Osteoblast (primary cell): ENCODE measurements around the gene ODF2. TPM values are rescaled to one million over a fixed set of nuclear protein-coding genes. Genes with fewer than 3 reads are reported as not detected.

Source experiments
- DNase-seq: peaks from one replicate; pipeline ENCODE4 v3.0.0; 2011; ENCODE audit warnings: low spot score, mixed read lengths; ENCODE audit not compliant: insufficient read length; ENCODE audit errors: missing footprints
- H2AFZ ChIP-seq: 2 replicates; pipeline ENCODE4 v1.6.0; 2011; ENCODE audit warnings: mild to moderate bottlenecking, low read length
- H3K27ac ChIP-seq: 2 replicates; pipeline ENCODE4 v1.5.1; 2011; ENCODE audit warnings: mild to moderate bottlenecking, low read depth, low read length, moderate library complexity
- H3K27me3 ChIP-seq: 2 replicates; pipeline ENCODE4 v1.6.0; 2012; ENCODE audit warnings: mild to moderate bottlenecking, control low read depth, inconsistent platforms, low read length, moderate library complexity; ENCODE audit not compliant: insufficient read depth
- H3K36me3 ChIP-seq: 2 replicates; pipeline ENCODE4 v1.5.1; 2011; ENCODE audit warnings: mild to moderate bottlenecking, low read length, control low read depth, moderate library complexity; ENCODE audit not compliant: insufficient read depth
- H3K4me1 ChIP-seq: 2 replicates; pipeline ENCODE4 v1.5.1; 2011; ENCODE audit warnings: mild to moderate bottlenecking, low read length, control low read depth, moderate library complexity; ENCODE audit not compliant: insufficient read depth
- H3K4me2 ChIP-seq: 2 replicates; pipeline ENCODE4 v1.6.0; 2011; ENCODE audit warnings: mild to moderate bottlenecking, low read length; ENCODE audit not compliant: insufficient read depth
- H3K4me3 ChIP-seq: fragments of 200-600 bp; sonication (generic); 3 replicates; pipeline ENCODE4 v1.5.1; 2012; ENCODE audit warnings: mild to moderate bottlenecking, low read length, inconsistent platforms; ENCODE audit not compliant: insufficient read depth
- H3K79me2 ChIP-seq: 2 replicates; pipeline ENCODE4 v1.6.0; 2012; ENCODE audit warnings: mild to moderate bottlenecking, low read length, control low read depth, inconsistent platforms; ENCODE audit not compliant: insufficient read depth
- H3K9me3 ChIP-seq: 2 replicates; pipeline ENCODE4 v1.5.1; 2011; ENCODE audit warnings: low read depth, low read length, control low read depth
- H4K20me1 ChIP-seq: 2 replicates; pipeline ENCODE4 v1.6.0; 2012; ENCODE audit warnings: mild to moderate bottlenecking, low read length, control low read depth; ENCODE audit not compliant: insufficient read depth
- CTCF ChIP-seq: IDR thresholded peaks from 2 replicates; pipeline ENCODE4 v1.5.1; 2011; ENCODE audit warnings: mild to moderate bottlenecking, low read depth, low read length, moderate library complexity; ENCODE audit errors: extremely low read depth
- total RNA-seq: library from RNA; depleted of rRNA; stranded (reverse); fragments of >200 nt; gene quantifications from 2 replicates; pipeline ENCODE4 v1.2.3, GENCODE V29; 2012

The ODF2 gene
- total RNA-seq, 1 donor: 26.4 TPM

DNA sequence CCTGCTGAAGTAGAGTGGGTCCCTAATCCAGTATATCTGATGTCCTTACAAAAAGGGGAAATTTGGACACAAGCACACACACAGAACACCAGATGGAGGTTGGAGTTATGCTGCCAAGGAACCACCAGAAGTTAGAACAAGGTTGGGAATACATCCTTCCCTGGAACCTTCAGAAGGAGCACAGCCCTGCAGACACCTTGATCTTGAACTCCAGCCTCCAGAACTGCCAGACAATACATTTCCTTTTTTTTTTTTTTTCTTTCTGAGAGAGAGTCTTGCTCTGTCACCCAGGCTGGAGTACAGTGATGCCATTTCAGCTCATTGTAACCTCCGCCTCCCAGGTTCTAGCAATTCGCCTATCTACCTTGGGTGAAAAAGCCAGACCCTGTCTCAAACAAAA lies 7.1 kb upstream of the ODF2 start:
- no peak overlapping the region for H3K4me2 ChIP-seq
- DNase-seq: no peak
- no peaks in the 10 kb centered on the region for H3K36me3 ChIP-seq
- H3K27me3 ChIP-seq: no peaks in the 10 kb centered on the region
- H4K20me1 ChIP-seq: no peaks in the 10 kb centered on the region
- TF ChIP-seq CTCF: no peak
- H3K4me3 ChIP-seq: no peak overlapping the region
- H3K79me2 ChIP-seq: no peaks in the 10 kb centered on the region
- H3K4me1 ChIP-seq: no peaks in the 10 kb centered on the region
- H3K27ac ChIP-seq: no peak overlapping the region
- H2AFZ ChIP-seq: no peak overlapping the region
- H3K9me3 ChIP-seq: no peaks in the 10 kb centered on the region

GRCh38 chr9:128454991-128455390 lies 815 bp upstream of the ODF2 start:
- Histone ChIP-seq H3K27me3 (no peaks in the 10 kb centered on the region), H3K4me3 (no peak overlapping the region), H2AFZ (peak overlapping the region; percentile 79), H3K4me1 (peaks cover 6% of the 10 kb centered on the region), H3K27ac (no peak overlapping the region), H3K36me3 (peaks cover 8% of the 10 kb centered on the region), H3K4me2 (peak overlapping the region; percentile 95), H3K79me2 (peaks cover 15% of the 10 kb centered on the region), H3K9me3 (no peaks in the 10 kb centered on the region), H4K20me1 (no peaks in the 10 kb centered on the region)
- TF ChIP-seq CTCF: no peak
- no peak for DNase-seq

DNA sequence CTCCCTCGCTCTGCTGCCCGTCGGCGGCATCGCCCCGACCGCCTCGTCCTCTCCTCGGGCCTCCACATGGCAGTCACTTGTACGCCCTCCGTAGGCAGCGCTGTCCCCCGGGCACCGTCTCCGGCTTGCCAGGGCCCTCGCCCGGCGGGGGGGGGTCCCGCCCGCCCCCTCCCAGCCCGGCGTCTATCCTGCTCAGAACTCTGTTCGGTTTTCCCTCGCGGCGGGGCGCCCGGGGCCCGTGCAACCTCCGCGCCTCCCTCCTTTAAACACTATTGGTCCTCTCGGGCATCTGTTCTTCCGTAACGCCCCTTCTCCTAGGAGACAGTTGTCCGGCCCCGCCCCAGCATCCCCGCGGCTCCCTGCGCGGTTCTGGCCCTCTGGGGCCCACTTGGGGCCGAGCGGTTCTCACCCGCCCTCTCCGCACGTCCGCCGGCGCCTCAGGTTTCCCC lies 831 bp downstream of the ODF2 start:
- no peaks in the 10 kb centered on the region for H3K27me3 ChIP-seq
- peak overlapping the region; percentile 85 for H2AFZ ChIP-seq
- TF ChIP-seq CTCF: no peak
- H3K4me3 ChIP-seq: peak overlapping the region; percentile 90
- H3K36me3 ChIP-seq: peaks cover 21% of the 10 kb centered on the region
- peaks cover 6% of the 10 kb centered on the region for H3K4me1 ChIP-seq
- H4K20me1 ChIP-seq: no peaks in the 10 kb centered on the region
- H3K27ac ChIP-seq: peak overlapping the region; percentile 74
- H3K9me3 ChIP-seq: no peaks in the 10 kb centered on the region
- DNase-seq: peak; percentile 98
- H3K79me2 ChIP-seq: peaks cover 15% of the 10 kb centered on the region
- peak overlapping the region; percentile 95 for H3K4me2 ChIP-seq

DNA sequence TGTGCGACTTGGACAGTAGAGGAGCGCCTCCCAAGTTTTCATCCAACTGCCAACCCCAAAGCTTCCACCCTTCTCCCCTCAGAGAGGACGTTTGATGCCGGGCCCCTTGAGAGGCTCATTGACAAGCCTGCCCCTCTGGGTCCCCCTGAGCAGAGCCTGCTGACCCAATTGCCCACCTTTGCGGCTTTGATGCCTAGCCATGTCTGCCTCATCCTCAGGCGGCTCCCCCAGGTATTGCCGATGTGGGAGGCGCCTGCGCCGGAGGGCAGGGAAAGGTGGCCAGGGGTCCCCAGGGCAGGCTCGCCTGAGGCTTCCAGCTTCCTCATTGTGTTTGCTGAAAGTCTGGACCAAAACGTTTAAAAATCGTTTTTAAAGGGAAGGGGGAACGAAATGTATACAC lies 1.4 kb downstream of the ODF2 start:
- TF ChIP-seq CTCF: no peak
- Histone ChIP-seq H2AFZ (peak overlapping the region; percentile 65), H3K4me1 (peaks cover 6% of the 10 kb centered on the region), H3K4me3 (peak overlapping the region; percentile 90), H3K4me2 (peak overlapping the region; percentile 95), H3K27ac (peak overlapping the region; percentile 8), H3K9me3 (no peaks in the 10 kb centered on the region), H3K27me3 (no peaks in the 10 kb centered on the region), H3K36me3 (peaks cover 26% of the 10 kb centered on the region), H3K79me2 (peaks cover 15% of the 10 kb centered on the region), H4K20me1 (no peaks in the 10 kb centered on the region)
- DNase-seq: no peak
